GM12891 (cell line): ENCODE measurements around the gene ZNF444. TPM values are rescaled to one million over a fixed set of nuclear protein-coding genes. Genes with fewer than 3 reads are reported as not detected.
"Not testable (repeated sequence)": the region's sequence is repeated elsewhere in the genome, so short reads cannot be mapped to it uniquely, and the experiment has no call there.

ENCODE experiments used
- DNase-seq: peaks from one replicate; pipeline ENCODE4 v3.0.0; 2011; ENCODE audit warnings: low spot score; ENCODE audit not compliant: insufficient read length
- FAIRE-seq: peaks from 2 replicates; lab custom pipeline; 2011; peaks lifted over from hg19 to GRCh38; lab: Jason Lieb, UNC
- PAX5 ChIP-seq: IDR thresholded peaks from 2 replicates; pipeline ENCODE4 v1.6.1; 2011; ENCODE audit warnings: low read length, moderate library complexity, mild to moderate bottlenecking; ENCODE audit not compliant: insufficient read depth, severe bottlenecking
- POLR2A ChIP-seq: IDR thresholded peaks from 2 replicates; pipeline ENCODE4 v1.6.1; 2011; ENCODE audit warnings: low read depth, low read length, control low read depth
- POLR2AphosphoS5 ChIP-seq: IDR thresholded peaks from 2 replicates; pipeline ENCODE4 v1.6.1; 2011; ENCODE audit warnings: low read depth, low read length, control low read depth
- POU2F2 ChIP-seq: IDR thresholded peaks from 2 replicates; pipeline ENCODE4 v1.6.1; 2011; ENCODE audit warnings: low read depth, mild to moderate bottlenecking, control low read depth, low read length, moderate library complexity
- SPI1 ChIP-seq: IDR thresholded peaks from 2 replicates; pipeline ENCODE4 v1.6.1; 2011; ENCODE audit warnings: low read depth, low read length, control low read depth
- TAF1 ChIP-seq: IDR thresholded peaks from 2 replicates; pipeline ENCODE4 v1.6.1; 2011; ENCODE audit warnings: low read depth, low read length, control low read depth
- polyA plus RNA-seq: library from polyadenylated mRNA; unstranded; fragments of >200 nt; gene quantifications from one replicate; pipeline ENCODE4 v1.2.1, GENCODE V29; 2012; ENCODE audit warnings: low read depth, missing spikeins, inconsistent platforms; ENCODE audit not compliant: missing spikeins

The ZNF444 gene
- polyA plus RNA-seq, result 15.0 TPM

DNA sequence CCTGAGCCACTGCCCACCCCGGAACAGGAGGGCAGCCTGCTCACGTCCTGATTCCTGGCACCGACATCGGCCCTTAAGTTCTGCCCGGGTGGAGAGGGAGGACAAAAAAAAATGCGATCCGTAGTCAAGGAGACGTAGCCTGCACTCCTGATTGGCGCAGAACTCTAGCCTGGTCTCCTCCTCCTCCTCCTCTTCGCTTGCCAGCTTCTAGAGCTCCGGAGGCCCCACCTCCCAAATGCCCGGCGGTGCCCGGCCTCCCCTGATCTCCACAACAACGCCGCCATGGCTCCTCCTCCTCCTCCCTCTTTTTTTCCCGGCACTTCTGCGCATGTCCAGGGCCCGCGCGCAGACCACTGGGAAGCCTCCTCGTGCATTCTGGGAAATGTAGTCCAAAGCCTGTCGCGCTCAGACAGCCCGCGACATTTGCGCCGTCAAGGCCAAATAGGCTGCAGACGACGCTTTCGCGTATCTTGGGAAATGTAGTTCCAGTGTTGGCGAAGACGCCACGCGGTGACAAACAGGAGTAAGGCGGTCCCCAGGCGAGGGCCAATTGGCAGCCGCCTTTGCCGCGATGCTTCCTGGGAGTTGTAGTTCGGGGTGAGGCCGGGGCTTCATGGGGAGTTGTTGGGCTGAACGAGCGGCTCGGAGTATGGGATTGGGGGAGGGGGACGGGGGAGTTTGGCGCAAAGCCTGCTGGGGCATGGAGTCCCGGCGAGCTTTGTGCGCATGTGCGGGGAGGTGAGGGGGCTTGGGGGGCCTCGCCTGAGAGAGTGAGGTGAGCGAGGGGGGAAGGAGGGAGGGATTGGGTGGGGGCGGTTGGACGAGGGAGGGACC is at the start of gene ZNF444:
Gene ZNF444 (plus strand): TSS at position 705 of the 834 bp plus-strand sequence. CDS start 5,625 bp downstream, outside the sequence.
- peak; percentile 98 for FAIRE-seq
- TF ChIP-seq POLR2A (no peak), PAX5 (peak; percentile 20), POU2F2 (0 out of 2 replicates have a peak, but pooled peaks have one; percentile 59), POLR2AphosphoS5 (no peak)
- peak; percentile 99 for DNase-seq

DNA sequence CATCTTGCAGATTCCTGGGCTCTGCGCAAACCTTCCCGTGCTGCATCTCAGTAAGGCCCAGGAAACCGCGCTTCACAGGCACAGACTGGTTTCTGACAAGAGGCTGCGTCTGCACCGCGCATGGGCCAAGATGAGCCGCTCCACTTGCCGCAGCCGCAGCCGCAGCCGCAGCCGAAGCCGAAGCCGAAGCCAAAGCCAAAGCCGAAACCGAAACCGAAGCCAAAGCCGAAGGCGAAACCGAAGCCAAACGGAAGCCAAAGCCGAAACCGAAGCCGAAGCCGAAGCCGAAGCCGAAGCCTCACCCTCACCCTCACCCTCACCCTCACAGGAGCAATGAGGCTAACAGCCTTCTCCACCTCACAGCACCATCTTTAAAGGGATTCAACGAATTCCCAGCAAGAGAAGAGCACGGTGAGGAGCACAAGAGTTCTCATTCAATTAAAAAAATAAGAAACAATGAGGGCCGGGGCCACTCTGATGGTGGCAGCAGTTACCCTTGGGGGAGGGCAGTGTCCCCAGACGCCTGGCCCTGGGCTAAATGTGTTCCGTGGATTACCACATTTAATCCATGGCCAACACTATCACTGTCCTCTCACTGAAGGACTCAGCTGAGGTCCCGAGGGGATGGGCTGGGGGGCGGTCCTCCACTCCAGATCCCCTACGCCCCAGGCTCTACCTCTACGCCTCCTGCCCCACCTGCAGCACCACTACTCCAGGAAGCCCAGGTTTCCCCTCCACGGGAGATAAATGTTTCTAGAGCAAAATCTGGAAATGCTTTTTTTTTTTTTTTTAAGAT is 49.1 kb upstream of the ZNF444 start:
- TF ChIP-seq POLR2A (no peak), PAX5 (no peak), POLR2AphosphoS5 (no peak), TAF1 (no peak)
- no peak for FAIRE-seq
- DNase-seq, result no peak

DNA sequence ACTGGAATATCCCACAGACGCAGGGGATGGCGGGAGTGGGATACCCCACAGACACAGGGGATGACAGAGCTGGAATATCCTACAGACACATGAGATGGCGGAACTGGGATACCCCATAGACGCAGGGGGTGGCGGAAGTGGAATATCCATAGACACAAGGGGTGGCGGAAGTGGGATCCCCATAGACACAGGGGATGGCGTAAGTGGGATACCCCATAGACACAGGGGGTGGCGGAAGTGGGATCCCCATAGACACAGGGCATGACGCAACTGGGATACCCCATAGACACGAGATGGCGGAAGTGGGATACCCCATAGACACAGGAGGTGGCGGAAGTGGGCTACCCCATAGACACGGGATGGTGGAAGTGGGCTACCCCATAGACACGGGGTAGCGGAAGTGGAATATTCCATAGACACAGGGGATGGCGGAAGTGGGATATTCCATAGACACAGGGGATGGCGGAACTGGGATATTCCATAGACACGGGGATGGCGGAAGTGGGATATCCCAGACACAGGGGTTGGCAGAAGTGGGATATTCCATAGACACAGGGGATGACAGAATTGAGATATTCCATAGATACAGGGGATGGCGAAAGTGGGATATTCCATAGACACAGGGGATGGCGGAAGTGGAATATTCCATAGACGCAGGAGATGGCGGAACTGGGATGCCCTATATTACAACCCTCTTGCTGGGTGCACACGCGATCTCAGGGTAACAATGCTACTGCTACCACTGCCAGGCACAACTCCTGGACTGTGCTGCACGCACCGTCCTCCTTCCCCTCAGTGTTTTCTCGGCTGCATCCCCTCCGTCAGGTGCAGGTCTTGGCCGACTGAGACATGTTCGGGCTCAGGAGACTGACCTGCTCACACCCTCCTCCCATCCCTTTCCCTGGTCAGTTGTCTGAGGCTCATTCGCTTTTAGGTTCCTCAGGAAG is 48.1 kb upstream of the ZNF444 start:
- DNase-seq, result no peak
- TF ChIP-seq TAF1, result no peak
- peak; percentile 56; the same call in 1 of the 2 replicates for TF ChIP-seq POLR2AphosphoS5
- 0 out of 2 replicates have a peak, but pooled peaks have one; percentile 29 for TF ChIP-seq POLR2A
- no peak for FAIRE-seq

DNA sequence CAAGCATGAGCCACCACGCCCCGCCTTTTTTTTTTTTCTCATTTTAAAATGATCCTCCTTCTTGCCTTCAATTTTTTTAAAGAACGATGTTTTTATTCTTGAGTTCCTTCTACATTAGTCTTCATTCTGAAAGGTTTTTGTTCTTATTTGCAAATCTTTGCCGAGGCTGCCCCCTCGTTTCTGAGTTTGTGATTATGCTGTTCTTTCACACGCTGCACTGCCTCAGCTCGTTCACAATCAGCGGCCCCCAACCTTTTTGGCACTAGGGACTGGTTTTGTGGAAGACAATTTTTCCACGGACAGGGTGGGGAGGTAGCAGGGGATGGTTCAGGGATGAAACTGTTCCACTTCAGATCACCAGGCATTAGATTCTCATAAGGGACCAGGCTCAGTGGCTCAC is 46.6 kb upstream of the ZNF444 start:
- FAIRE-seq, result no peak
- TF ChIP-seq SPI1 (no peak), TAF1 (no peak), POLR2AphosphoS5 (no peak), POLR2A (no peak), POU2F2 (no peak), PAX5 (no peak)

GRCh38 chr19:56096665-56097064 is 44.4 kb upstream of the ZNF444 start:
- DNase-seq, result no peak
- no peak for TF ChIP-seq POLR2AphosphoS5
- no peak for TF ChIP-seq POLR2A
- TF ChIP-seq POU2F2, result no peak
- no peak for TF ChIP-seq PAX5
- TF ChIP-seq TAF1, result no peak
- TF ChIP-seq SPI1, result no peak
- no peak for FAIRE-seq

More for the DNA sequence above, 46.6 kb upstream of the ZNF444 start:
- DNase-seq, result no peak

DNA sequence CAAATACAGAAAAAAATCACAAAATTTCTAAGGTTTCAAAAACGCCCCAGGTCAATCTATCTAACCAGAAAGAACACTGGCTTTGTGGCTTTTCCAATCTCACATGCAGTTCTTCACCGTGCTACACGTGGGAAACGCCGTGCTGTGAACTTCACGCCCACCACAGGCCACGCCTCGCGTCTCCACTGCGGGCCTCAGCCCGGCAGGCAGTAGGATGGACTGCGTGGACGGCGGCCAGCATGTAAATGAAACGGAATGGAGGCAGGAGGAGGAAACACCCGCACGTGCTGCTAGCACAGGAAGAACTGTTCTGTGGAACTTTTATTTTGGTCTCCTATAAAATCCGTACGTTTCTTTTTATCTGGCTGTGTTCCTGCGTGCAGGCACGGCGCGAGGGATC is 43.8 kb upstream of the ZNF444 start:
- TF ChIP-seq PAX5 (no peak), SPI1 (no peak), TAF1 (no peak), POLR2A (no peak), POU2F2 (no peak), POLR2AphosphoS5 (no peak)
- FAIRE-seq, result no peak
- DNase-seq, result no peak

DNA sequence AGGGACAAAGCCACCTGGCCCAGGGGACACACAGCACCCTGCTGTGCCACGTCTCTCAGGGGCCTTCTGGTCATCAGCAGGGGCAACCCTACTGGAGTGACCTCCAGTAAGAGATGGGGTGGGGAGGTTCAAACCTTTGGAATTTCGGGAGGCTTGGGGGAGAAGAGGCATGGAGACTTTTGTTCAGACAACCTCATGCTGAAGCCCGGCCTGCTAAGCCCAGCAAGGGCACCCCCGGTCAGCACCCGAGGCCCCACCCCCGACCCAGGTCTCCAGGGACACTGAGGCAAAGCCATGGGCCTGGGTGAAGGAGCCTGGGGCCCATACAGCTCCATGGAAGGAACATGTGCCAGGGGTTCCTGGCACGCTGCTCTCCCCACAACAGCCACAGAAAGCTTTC is 43.3 kb upstream of the ZNF444 start:
- FAIRE-seq (no peak), DNase-seq (no peak)
- TF ChIP-seq SPI1 (no peak), TAF1 (no peak), POLR2AphosphoS5 (no peak), POU2F2 (no peak), POLR2A (no peak), PAX5 (no peak)

GRCh38 chr19:56098237-56098636 is 42.9 kb upstream of the ZNF444 start:
- DNase-seq, FAIRE-seq: not testable (repeated sequence)
